GM21526 (cell line): ENCODE results near the gene PTGR3.
A peak's percentile ranks its signal among the peaks of the same experiment; 100 is the strongest.

Experiments
- ATAC-seq: cut with Tn5 transposase; IDR thresholded peaks from one replicate; pipeline ENCODE4 v1.9.1; 2021; ENCODE audit warnings: moderate library complexity; ENCODE audit not compliant: unreplicated experiment, low FRiP score

The PTGR3 gene

GRCh38 chr18:75209129-75209950 lies at the start of gene PTGR3:
PTGR3 (minus strand) TSS chr18:75209139; CDS start chr18:75209058, 81 bp downstream.
- peak; percentile 43 for ATAC-seq

- ATAC-seq, result no peak
Observed at GRCh38 chr18:75257605-75258004, 48.7 kb upstream of the PTGR3 start.

GRCh38 chr18:75256376-75256775 lies 47.4 kb upstream of the PTGR3 start:
- no peak for ATAC-seq

- no peak for ATAC-seq
Observed at GRCh38 chr18:75255094-75255493, 46.2 kb upstream of the PTGR3 start.

GRCh38 chr18:75253784-75254183 lies 44.8 kb upstream of the PTGR3 start:
- no peak for ATAC-seq

GRCh38 chr18:75253043-75253442 lies 44.1 kb upstream of the PTGR3 start:
- ATAC-seq, result no peak

- ATAC-seq, result no peak
Observed at GRCh38 chr18:75252136-75252535, 43.2 kb upstream of the PTGR3 start.

- ATAC-seq, result no peak
Observed at GRCh38 chr18:75251466-75251865, 42.5 kb upstream of the PTGR3 start.

- no peak for ATAC-seq
Observed at GRCh38 chr18:75250471-75250821, 41.5 kb upstream of the PTGR3 start.

- no peak for ATAC-seq
Observed at GRCh38 chr18:75249672-75250470, 40.9 kb upstream of the PTGR3 start.

- ATAC-seq, result no peak
Observed at GRCh38 chr18:75249175-75249518, 40.2 kb upstream of the PTGR3 start.

GRCh38 chr18:75248426-75249174 lies 39.7 kb upstream of the PTGR3 start:
- no peak for ATAC-seq

- peak; percentile 46 for ATAC-seq
Observed at GRCh38 chr18:75247611-75248421, 38.9 kb upstream of the PTGR3 start.

GRCh38 chr18:75246721-75247610 lies 38.0 kb upstream of the PTGR3 start:
- ATAC-seq, result no peak

GRCh38 chr18:75244351-75245313 lies 35.7 kb upstream of the PTGR3 start:
- ATAC-seq, result no peak

GRCh38 chr18:75241705-75242104 lies 32.8 kb upstream of the PTGR3 start:
- no peak for ATAC-seq

GRCh38 chr18:75240433-75240832 lies 31.5 kb upstream of the PTGR3 start:
- no peak for ATAC-seq

- no peak for ATAC-seq
Observed at GRCh38 chr18:75238786-75239185, 29.8 kb upstream of the PTGR3 start.
